CD4-positive, alpha-beta T cell treated with Interleukin-15 for 4 hours (primary cell): ENCODE measurements around the gene CREB5.

Source experiments
- DNase-seq: peaks from one replicate; pipeline ENCODE4 v3.0.0-alpha.2; 2020; ENCODE audit warnings: low spot score

Gene CREB5

GRCh38 chr7:28645866-28646265 is 233.5 kb downstream of the CREB5 start:
- DNase-seq: no peak

- DNase-seq: no peak
Measured at GRCh38 chr7:28646376-28647075, 234.2 kb downstream of the CREB5 start.

- no peak for DNase-seq
Measured at GRCh38 chr7:28647076-28647421, 234.7 kb downstream of the CREB5 start.

GRCh38 chr7:28649189-28649588 is 236.9 kb downstream of the CREB5 start:
- no peak for DNase-seq

- DNase-seq: no peak
Measured at GRCh38 chr7:28649811-28650210, 237.5 kb downstream of the CREB5 start.

- no peak for DNase-seq
Measured at GRCh38 chr7:28654110-28654509, 241.8 kb downstream of the CREB5 start.

- DNase-seq: no peak
Measured at GRCh38 chr7:28656529-28656928, 244.2 kb downstream of the CREB5 start.

- no peak for DNase-seq
Measured at GRCh38 chr7:28658381-28658780, 246.1 kb downstream of the CREB5 start.

- DNase-seq: no peak
Measured at GRCh38 chr7:28660132-28660531, 247.8 kb downstream of the CREB5 start.

- DNase-seq: no peak
Measured at GRCh38 chr7:28661826-28662595, 249.7 kb downstream of the CREB5 start.

- no peak for DNase-seq
Measured at GRCh38 chr7:28666154-28666553, 253.8 kb downstream of the CREB5 start.

- DNase-seq: no peak
Measured at GRCh38 chr7:28668085-28668484, 255.8 kb downstream of the CREB5 start.

- DNase-seq: no peak
Measured at GRCh38 chr7:28669330-28669729, 257.0 kb downstream of the CREB5 start.

GRCh38 chr7:28671526-28671925 is 259.2 kb downstream of the CREB5 start:
- DNase-seq: no peak

- no peak for DNase-seq
Measured at GRCh38 chr7:28672397-28672797, 260.1 kb downstream of the CREB5 start.

GRCh38 chr7:28674359-28674782 is 262.1 kb downstream of the CREB5 start:
- DNase-seq: no peak

- DNase-seq: no peak
Measured at GRCh38 chr7:28675429-28675828, 263.1 kb downstream of the CREB5 start.

- no peak for DNase-seq
Measured at GRCh38 chr7:28677668-28678067, 265.4 kb downstream of the CREB5 start.

GRCh38 chr7:28678431-28678965 is 266.2 kb downstream of the CREB5 start:
- DNase-seq: no peak

- no peak for DNase-seq
Measured at GRCh38 chr7:28681693-28682310, 269.5 kb downstream of the CREB5 start.

- DNase-seq: no peak
Measured at GRCh38 chr7:28682801-28683200, 270.5 kb downstream of the CREB5 start.

GRCh38 chr7:28684650-28685241 is 272.4 kb downstream of the CREB5 start:
- DNase-seq: no peak

- no peak for DNase-seq
Measured at GRCh38 chr7:28685242-28685643, 272.9 kb downstream of the CREB5 start.
